Measurements from ENCODE around the gene PERM1. TPM values are rescaled to one million over a fixed set of nuclear protein-coding genes. Genes with fewer than 3 reads are reported as not detected.

Gene PERM1
- total RNA-seq, 4 donors from 2014 or later = 0.24 to 0.93 (median 0.44) TPM

- H3K4me3 ChIP-seq = peak overlapping the region; percentile 56
- TF ChIP-seq POLR2A (IDR thresholded peaks at IDR 0.05) = no peak
- TF ChIP-seq POLR2AphosphoS5 (IDR thresholded peaks at IDR 0.05) = no peak
- TF ChIP-seq CTCF (IDR thresholded peaks at IDR 0.05) = no peak
- TF ChIP-seq EP300 (IDR thresholded peaks at IDR 0.05) = no peak
- 0% methylated on average over 11 of the region's 86 CpGs for WGBS
- no peaks in the 10 kb centered on the region for H3K9me3 ChIP-seq
- H3K4me1 ChIP-seq = peaks cover 52% of the 10 kb centered on the region
- peaks cover 75% of the 10 kb centered on the region for H3K27me3 ChIP-seq
- peak overlapping the region; percentile 89 for H3K27ac ChIP-seq
- peak; percentile 75 to 81 for DNase-seq (ENCODE audit: low spot score in 2 of 2)
- H3K36me3 ChIP-seq = no peaks in the 10 kb centered on the region
Measured at GRCh38 chr1:998995-999724, 17.3 kb upstream of the PERM1 start.

GRCh38 chr1:998745-998994 lies 16.8 kb upstream of the PERM1 start:
- no CpG with 5 or more reads among the region's 27 CpGs for WGBS
- Histone ChIP-seq H3K4me1 (peaks cover 52% of the 10 kb centered on the region), H3K27ac (peak overlapping the region; percentile 89), H3K36me3 (no peaks in the 10 kb centered on the region), H3K9me3 (no peaks in the 10 kb centered on the region), H3K4me3 (peak overlapping the region; percentile 56), H3K27me3 (peaks cover 70% of the 10 kb centered on the region)
- TF ChIP-seq POLR2AphosphoS5 (IDR thresholded peaks at IDR 0.05) (no peak), EP300 (IDR thresholded peaks at IDR 0.05) (no peak), CTCF (IDR thresholded peaks at IDR 0.05) (no peak), POLR2A (IDR thresholded peaks at IDR 0.05) (no peak)
- DNase-seq (ENCODE audit: low spot score in 2 of 2) = no peak

- TF ChIP-seq EP300 (IDR thresholded peaks at IDR 0.05) = no peak
- no peak for TF ChIP-seq CTCF (IDR thresholded peaks at IDR 0.05)
- TF ChIP-seq POLR2AphosphoS5 (IDR thresholded peaks at IDR 0.05) = no peak
- no peak for TF ChIP-seq POLR2A (IDR thresholded peaks at IDR 0.05)
- H3K36me3 ChIP-seq = no peaks in the 10 kb centered on the region
- peaks cover 48% of the 10 kb centered on the region for H3K4me1 ChIP-seq
- peaks cover 65% of the 10 kb centered on the region for H3K27me3 ChIP-seq
- 71% methylated on average over 21 of the region's 75 CpGs for WGBS
- no peak overlapping the region for H3K27ac ChIP-seq
- peak; percentile 64 to 80 for DNase-seq (ENCODE audit: low spot score in 2 of 2)
- peak overlapping the region; percentile 56 for H3K4me3 ChIP-seq
- H3K9me3 ChIP-seq = no peaks in the 10 kb centered on the region
Measured at GRCh38 chr1:997993-998744, 16.3 kb upstream of the PERM1 start.

GRCh38 chr1:997713-997992 lies 15.8 kb upstream of the PERM1 start:
- TF ChIP-seq POLR2AphosphoS5 (IDR thresholded peaks at IDR 0.05) = no peak
- no peak for TF ChIP-seq CTCF (IDR thresholded peaks at IDR 0.05)
- no peak for TF ChIP-seq EP300 (IDR thresholded peaks at IDR 0.05)
- TF ChIP-seq POLR2A (IDR thresholded peaks at IDR 0.05) = no peak
- no peak overlapping the region for H3K4me3 ChIP-seq
- H3K4me1 ChIP-seq = peaks cover 44% of the 10 kb centered on the region
- WGBS = 100% methylated on average over 1 of the region's 3 CpGs
- no peak for DNase-seq (ENCODE audit: low spot score in 2 of 2)
- H3K27ac ChIP-seq = no peak overlapping the region
- H3K9me3 ChIP-seq = no peaks in the 10 kb centered on the region
- no peaks in the 10 kb centered on the region for H3K36me3 ChIP-seq
- H3K27me3 ChIP-seq = peaks cover 61% of the 10 kb centered on the region

GRCh38 chr1:996851-997712 lies 15.2 kb upstream of the PERM1 start:
- 62% methylated on average over 13 of the region's 24 CpGs for WGBS
- DNase-seq (ENCODE audit: low spot score in 2 of 2) = peak; percentile 67 to 74
- no peak for TF ChIP-seq EP300 (IDR thresholded peaks at IDR 0.05)
- TF ChIP-seq CTCF (IDR thresholded peaks at IDR 0.05) = no peak
- no peak for TF ChIP-seq POLR2AphosphoS5 (IDR thresholded peaks at IDR 0.05)
- no peak for TF ChIP-seq POLR2A (IDR thresholded peaks at IDR 0.05)
- Histone ChIP-seq H3K36me3 (no peaks in the 10 kb centered on the region), H3K27ac (no peak overlapping the region), H3K27me3 (peaks cover 65% of the 10 kb centered on the region), H3K9me3 (no peaks in the 10 kb centered on the region), H3K4me1 (peaks cover 44% of the 10 kb centered on the region), H3K4me3 (no peak overlapping the region)
